ENCODE measurements around the gene ROMO1. TPM values are rescaled to one million over a fixed set of nuclear protein-coding genes. Genes with fewer than 3 reads are reported as not detected.

Gene ROMO1
- total and polyA plus RNA-seq, 7 donors: 133 to 379 (median 172) TPM

- no peak overlapping the region for H3K27ac ChIP-seq
- intact Hi-C loops (cut with DNase I): loop anchor here (5.0 to 10.0 kb wide), 2 partner anchors 85 to 442 kb away; no protein-coding TSS in a partner anchor
- no peaks in the 10 kb centered on the region for H3K27me3 ChIP-seq (ENCODE audit: insufficient read depth in 3 of 3, low read length in 2 of 3)
- ATAC-seq (no peak), DNase-seq (no peak)
- H3K9me3 ChIP-seq: no peaks in the 10 kb centered on the region
- 80 to 88% (median 86%) methylated on average over 4 of the region's 4 CpGs for WGBS, 3 donors
- peaks cover 5 to 100% of the 10 kb centered on the region in 2 donors for H3K36me3 ChIP-seq (ENCODE audit: insufficient read depth in 1 of 2, low read depth in 1 of 2)
- H3K4me1 ChIP-seq: no peaks in the 10 kb centered on the region
- no peak overlapping the region for H3K4me3 ChIP-seq
- no peak for TF ChIP-seq CTCF (IDR thresholded peaks at IDR 0.05)
Measured at GRCh38 chr20:35690265-35690664, 8.9 kb upstream of the ROMO1 start.

- ATAC-seq (no peak), DNase-seq (no peak)
- no peak overlapping the region for H3K4me3 ChIP-seq
- peaks cover 14% of the 10 kb centered on the region for H3K4me1 ChIP-seq
- peaks cover 2 to 66% of the 10 kb centered on the region in 2 donors for H3K36me3 ChIP-seq (ENCODE audit: insufficient read depth in 1 of 2, low read depth in 1 of 2)
- intact Hi-C loops (cut with DNase I): loop anchor here in 1 of 2 donors (10.0 kb wide), 1 partner anchor 90 kb away; no protein-coding TSS in a partner anchor
- 34 to 77% (median 64%) methylated on average over 2 of the region's 2 CpGs for WGBS, 3 donors
- no peaks in the 10 kb centered on the region for H3K9me3 ChIP-seq
- no peaks in the 10 kb centered on the region for H3K27me3 ChIP-seq (ENCODE audit: insufficient read depth in 3 of 3, low read length in 2 of 3)
- no peak for TF ChIP-seq CTCF (IDR thresholded peaks at IDR 0.05)
- H3K27ac ChIP-seq: no peak overlapping the region
Measured at GRCh38 chr20:35695245-35695749, 3.9 kb upstream of the ROMO1 start.

- no peak for DNase-seq
- Histone ChIP-seq H3K4me1 (peaks cover 21% of the 10 kb centered on the region), H3K27ac (no peak overlapping the region), H3K9me3 (no peaks in the 10 kb centered on the region), H3K27me3 (ENCODE audit: insufficient read depth in 3 of 3, low read length in 2 of 3) (no peaks in the 10 kb centered on the region), H3K4me3 (no peak overlapping the region), H3K36me3 (ENCODE audit: insufficient read depth in 1 of 2, low read depth in 1 of 2) (peaks cover 2 to 65% of the 10 kb centered on the region in 2 donors)
- no peak for ATAC-seq
- no peak for TF ChIP-seq CTCF (IDR thresholded peaks at IDR 0.05)
- 77 to 95% (median 84%) methylated on average over 4 of the region's 4 CpGs for WGBS, 3 donors
- intact Hi-C loops (cut with DNase I): loop anchor here in 1 of 2 donors (10.0 kb wide), 1 partner anchor 91 kb away; no protein-coding TSS in a partner anchor
Measured at GRCh38 chr20:35695978-35696377, 3.2 kb upstream of the ROMO1 start.

- no peak for DNase-seq
- H3K4me1 ChIP-seq: peaks cover 26% of the 10 kb centered on the region
- peaks cover 8 to 65% of the 10 kb centered on the region in 2 donors for H3K36me3 ChIP-seq (ENCODE audit: insufficient read depth in 1 of 2, low read depth in 1 of 2)
- no peak overlapping the region for H3K27ac ChIP-seq
- H3K9me3 ChIP-seq: no peaks in the 10 kb centered on the region
- peak overlapping the region; percentile 94 for H3K4me3 ChIP-seq
- H3K27me3 ChIP-seq (ENCODE audit: insufficient read depth in 3 of 3, low read length in 2 of 3): no peaks in the 10 kb centered on the region
- 60 to 65% (median 65%) methylated on average over 9 of the region's 9 CpGs for WGBS, 3 donors
- TF ChIP-seq CTCF (IDR thresholded peaks at IDR 0.05): no peak
- intact Hi-C loops (cut with DNase I): loop anchor here in 1 of 2 donors (10.0 kb wide), 1 partner anchor 93 kb away; no protein-coding TSS in a partner anchor
- ATAC-seq: no peak
Measured at GRCh38 chr20:35697696-35698297, 1.4 kb upstream of the ROMO1 start.
